Measurements from ENCODE around the gene SEH1L. TPM values are rescaled to one million over a fixed set of nuclear protein-coding genes. Genes with fewer than 3 reads are reported as not detected.
A peak's percentile ranks its signal among the peaks of the same experiment; 100 is the strongest.
"Not testable (repeated sequence)": the region's sequence is repeated elsewhere in the genome, so short reads cannot be mapped to it uniquely, and the experiment has no call there.

The SEH1L gene
- total RNA-seq, 1 donor from 2014 or later = 48.6 TPM

GRCh38 chr18:12973562-12974213, 25.9 kb downstream of the SEH1L start:
- H3K9ac ChIP-seq = no peak overlapping the region
- Mint-ChIP-seq H3K9me3 (peaks cover 4% of the 10 kb centered on the region), H3K4me3 (no peak overlapping the region), H3K27me3 (ENCODE audit: insufficient read depth, low read depth) (peaks cover 3% of the 10 kb centered on the region), H3K27ac (no peak overlapping the region), H3K4me1 (no peaks in the 10 kb centered on the region), H3K36me3 (peaks cover 48% of the 10 kb centered on the region)
- no peak overlapping the region for H3K4me2 ChIP-seq
- H3K79me2 ChIP-seq (ENCODE audit: low read depth) = peaks cover 8% of the 10 kb centered on the region
- H3K9me3 ChIP-seq (ENCODE audit: low read depth) = no peaks in the 10 kb centered on the region
- no peak overlapping the region for H3K27ac ChIP-seq
- H3K4me1 ChIP-seq = no peaks in the 10 kb centered on the region
- no peak for TF ChIP-seq EZH2phosphoT487 (IDR thresholded peaks at IDR 0.05)
- TF ChIP-seq, protein P1, sequence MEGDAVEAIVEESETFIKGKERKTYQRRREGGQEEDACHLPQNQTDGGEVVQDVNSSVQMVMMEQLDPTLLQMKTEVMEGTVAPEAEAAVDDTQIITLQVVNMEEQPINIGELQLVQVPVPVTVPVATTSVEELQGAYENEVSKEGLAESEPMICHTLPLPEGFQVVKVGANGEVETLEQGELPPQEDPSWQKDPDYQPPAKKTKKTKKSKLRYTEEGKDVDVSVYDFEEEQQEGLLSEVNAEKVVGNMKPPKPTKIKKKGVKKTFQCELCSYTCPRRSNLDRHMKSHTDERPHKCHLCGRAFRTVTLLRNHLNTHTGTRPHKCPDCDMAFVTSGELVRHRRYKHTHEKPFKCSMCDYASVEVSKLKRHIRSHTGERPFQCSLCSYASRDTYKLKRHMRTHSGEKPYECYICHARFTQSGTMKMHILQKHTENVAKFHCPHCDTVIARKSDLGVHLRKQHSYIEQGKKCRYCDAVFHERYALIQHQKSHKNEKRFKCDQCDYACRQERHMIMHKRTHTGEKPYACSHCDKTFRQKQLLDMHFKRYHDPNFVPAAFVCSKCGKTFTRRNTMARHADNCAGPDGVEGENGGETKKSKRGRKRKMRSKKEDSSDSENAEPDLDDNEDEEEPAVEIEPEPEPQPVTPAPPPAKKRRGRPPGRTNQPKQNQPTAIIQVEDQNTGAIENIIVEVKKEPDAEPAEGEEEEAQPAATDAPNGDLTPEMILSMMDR (IDR thresholded peaks at IDR 0.05) = no peak
- no peak for TF ChIP-seq EZH2 (IDR thresholded peaks at IDR 0.05)
- no peaks in the 10 kb centered on the region for H4K20me1 ChIP-seq (ENCODE audit: low read depth)
- no peak for DNase-seq (ENCODE audit: low spot score)
- H3F3A ChIP-seq (ENCODE audit: low read depth) = peaks cover 2% of the 10 kb centered on the region
- H3K36me3 ChIP-seq = peaks cover 10% of the 10 kb centered on the region
- no peaks in the 10 kb centered on the region for H3K27me3 ChIP-seq
- no peak overlapping the region for H3K4me3 ChIP-seq
- H2AFZ ChIP-seq (replicated peaks) = no peak overlapping the region

DNA sequence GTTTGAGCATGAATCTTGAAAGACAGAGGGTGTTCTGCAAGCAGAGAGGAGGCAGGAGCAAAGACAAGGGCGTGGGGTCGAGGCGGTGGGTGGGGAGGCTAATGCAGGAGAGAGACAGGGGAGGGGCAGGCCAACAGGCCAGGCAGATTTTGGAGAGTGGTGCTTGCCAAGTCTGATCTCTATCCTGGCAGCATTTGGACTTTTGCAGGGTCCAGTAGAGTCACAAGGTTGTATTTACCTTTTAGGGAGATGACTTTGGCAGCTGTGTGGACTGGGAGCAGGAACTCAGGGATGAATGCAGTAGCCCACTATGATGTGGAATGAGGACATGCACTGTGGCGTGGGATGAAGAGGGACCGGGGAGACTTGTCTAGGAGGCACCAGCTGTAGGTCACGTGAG, 27.7 kb downstream of the SEH1L start:
- peak overlapping the region; percentile 15 for H3K27ac Mint-ChIP-seq
- TF ChIP-seq, protein P1 (IDR thresholded peaks at IDR 0.05) = no peak
- no peak for TF ChIP-seq EZH2 (IDR thresholded peaks at IDR 0.05)
- TF ChIP-seq EZH2phosphoT487 (IDR thresholded peaks at IDR 0.05) = no peak
- H2AFZ ChIP-seq (replicated peaks) = no peak overlapping the region
- H3K4me3 Mint-ChIP-seq = no peak overlapping the region
- peaks cover 47% of the 10 kb centered on the region for H3K36me3 Mint-ChIP-seq
- peaks cover 6% of the 10 kb centered on the region for H3K9me3 Mint-ChIP-seq
- no peak overlapping the region for H3K27ac ChIP-seq
- H3K9ac ChIP-seq = no peak overlapping the region
- no peaks in the 10 kb centered on the region for H3K9me3 ChIP-seq (ENCODE audit: low read depth)
- no peak overlapping the region for H3K4me2 ChIP-seq
- peaks cover 3% of the 10 kb centered on the region for H3F3A ChIP-seq (ENCODE audit: low read depth)
- H3K79me2 ChIP-seq (ENCODE audit: low read depth) = no peaks in the 10 kb centered on the region
- no peak for DNase-seq (ENCODE audit: low spot score)
- H3K4me3 ChIP-seq = no peak overlapping the region
- no peaks in the 10 kb centered on the region for H3K4me1 Mint-ChIP-seq
- H3K27me3 ChIP-seq = no peaks in the 10 kb centered on the region
- no peaks in the 10 kb centered on the region for H3K4me1 ChIP-seq
- H3K36me3 ChIP-seq = peaks cover 10% of the 10 kb centered on the region
- H3K27me3 Mint-ChIP-seq (ENCODE audit: insufficient read depth, low read depth) = peaks cover 3% of the 10 kb centered on the region
- no peaks in the 10 kb centered on the region for H4K20me1 ChIP-seq (ENCODE audit: low read depth)

- Mint-ChIP-seq H3K4me3 (no peak overlapping the region), H3K36me3 (peaks cover 40% of the 10 kb centered on the region), H3K27ac (no peak overlapping the region), H3K27me3 (ENCODE audit: insufficient read depth, low read depth) (peaks cover 3% of the 10 kb centered on the region), H3K9me3 (peaks cover 7% of the 10 kb centered on the region), H3K4me1 (no peaks in the 10 kb centered on the region)
- H3K4me2 ChIP-seq = no peak overlapping the region
- H3K4me1 ChIP-seq = no peaks in the 10 kb centered on the region
- H3K36me3 ChIP-seq = peaks cover 5% of the 10 kb centered on the region
- peaks cover 3% of the 10 kb centered on the region for H3F3A ChIP-seq (ENCODE audit: low read depth)
- H4K20me1 ChIP-seq (ENCODE audit: low read depth) = no peaks in the 10 kb centered on the region
- H3K27me3 ChIP-seq = no peaks in the 10 kb centered on the region
- no peaks in the 10 kb centered on the region for H3K9me3 ChIP-seq (ENCODE audit: low read depth)
- no peak for DNase-seq (ENCODE audit: low spot score)
- no peak overlapping the region for H3K27ac ChIP-seq
- no peak overlapping the region for H3K4me3 ChIP-seq
- TF ChIP-seq EZH2phosphoT487 (IDR thresholded peaks at IDR 0.05) (no peak), EZH2 (IDR thresholded peaks at IDR 0.05) (no peak)
- TF ChIP-seq, protein P1 (IDR thresholded peaks at IDR 0.05) = no peak
- H2AFZ ChIP-seq (replicated peaks) = no peak overlapping the region
- no peaks in the 10 kb centered on the region for H3K79me2 ChIP-seq (ENCODE audit: low read depth)
- H3K9ac ChIP-seq = no peak overlapping the region
These were observed 28.5 kb downstream of the SEH1L start for GRCh38 chr18:12976305-12976704.

- H2AFZ ChIP-seq (replicated peaks); H3K9me3 Mint-ChIP-seq; DNase-seq (ENCODE audit: low spot score); H3K4me1 ChIP-seq; H3K27ac ChIP-seq; H4K20me1 ChIP-seq (ENCODE audit: low read depth); H3K27me3 Mint-ChIP-seq (ENCODE audit: insufficient read depth, low read depth); H3K27me3 ChIP-seq; H3K9ac ChIP-seq; H3K4me3 ChIP-seq; H3K9me3 ChIP-seq (ENCODE audit: low read depth); H3F3A ChIP-seq (ENCODE audit: low read depth); H3K27ac Mint-ChIP-seq; H3K79me2 ChIP-seq (ENCODE audit: low read depth); H3K4me2 ChIP-seq; H3K4me1 Mint-ChIP-seq; H3K4me3 Mint-ChIP-seq: not testable (repeated sequence)
- peaks cover 39% of the 10 kb centered on the region for H3K36me3 Mint-ChIP-seq
- peaks cover 14% of the 10 kb centered on the region for H3K36me3 ChIP-seq
These were observed 32.3 kb downstream of the SEH1L start for GRCh38 chr18:12980065-12980464.
